ENCODE results near the gene ACAN.

Gene ACAN

GRCh38 chr15:88848203-88848602, 45.0 kb downstream of the ACAN start:
- DNase-seq (ENCODE audit: insufficient read length, low spot score) (no peak), FAIRE-seq (no peak)
- no peak for TF ChIP-seq CTCF (IDR thresholded peaks at IDR 0.05; ENCODE audit: insufficient read depth, missing control alignments)

GRCh38 chr15:88849376-88850072, 46.3 kb downstream of the ACAN start:
- DNase-seq (ENCODE audit: insufficient read length, low spot score) (no peak), FAIRE-seq (no peak)
- no peak for TF ChIP-seq CTCF (IDR thresholded peaks at IDR 0.05; ENCODE audit: insufficient read depth, missing control alignments)

- FAIRE-seq (no peak), DNase-seq (ENCODE audit: insufficient read length, low spot score) (no peak)
- TF ChIP-seq CTCF (IDR thresholded peaks at IDR 0.05; ENCODE audit: insufficient read depth, missing control alignments), result no peak
These were observed 49.2 kb downstream of the ACAN start for GRCh38 chr15:88852476-88852875.

GRCh38 chr15:88858934-88859333, 55.7 kb downstream of the ACAN start:
- FAIRE-seq (no peak), DNase-seq (ENCODE audit: insufficient read length, low spot score) (no peak)
- no peak for TF ChIP-seq CTCF (IDR thresholded peaks at IDR 0.05; ENCODE audit: insufficient read depth, missing control alignments)

GRCh38 chr15:88859550-88859949, 56.3 kb downstream of the ACAN start:
- TF ChIP-seq CTCF (IDR thresholded peaks at IDR 0.05; ENCODE audit: insufficient read depth, missing control alignments), result no peak
- DNase-seq (ENCODE audit: insufficient read length, low spot score) (no peak), FAIRE-seq (no peak)

GRCh38 chr15:88860212-88860611, 57.0 kb downstream of the ACAN start:
- no peak for TF ChIP-seq CTCF (IDR thresholded peaks at IDR 0.05; ENCODE audit: insufficient read depth, missing control alignments)
- no peak for FAIRE-seq

GRCh38 chr15:88863412-88863811, 60.2 kb downstream of the ACAN start:
- TF ChIP-seq CTCF (IDR thresholded peaks at IDR 0.05; ENCODE audit: insufficient read depth, missing control alignments), result no peak
- FAIRE-seq (no peak), DNase-seq (ENCODE audit: insufficient read length, low spot score) (no peak)

More at GRCh38 chr15:88860212-88860611, 57.0 kb downstream of the ACAN start:
- DNase-seq (ENCODE audit: insufficient read length, low spot score), result no peak
